CD4-positive, alpha-beta memory T cell (primary cell): Measurements from ENCODE around the gene SYNGR4. TPM values are rescaled to one million over a fixed set of nuclear protein-coding genes. Genes with fewer than 3 reads are reported as not detected.

Source experiments
- CTCF ChIA-PET: fragments of 350-600 bp; sonication (Branson Sonifier 250); formaldehyde crosslinking; loops from one replicate; lab custom pipeline; 2021; ENCODE audit warnings: inconsistent platforms; ENCODE audit not compliant: partially characterized antibody; lab: Charles Lee
- POLR2A ChIA-PET: fragments of 350-600 bp; sonication (Branson Sonifier 250); formaldehyde crosslinking; loops from one replicate; lab custom pipeline; 2021; ENCODE audit not compliant: partially characterized antibody; lab: Charles Lee
- DNase-seq, 5 donors: peaks; one replicate each; pipeline versions ENCODE4 v3.0.0 to v3.0.0-alpha.2; 2020 to 2022; ENCODE audit warnings: mixed read lengths in 1 of 5
- H3K27ac ChIP-seq: one replicate; pipeline ENCODE4 v1.7.0; 2013; ENCODE audit warnings: low read depth, low read length
- H3K27me3 ChIP-seq: 2 replicates; pipeline ENCODE4 v1.7.0; 2013; ENCODE audit warnings: mild to moderate bottlenecking, low read length, moderate library complexity; ENCODE audit not compliant: insufficient read depth
- H3K36me3 ChIP-seq: 2 replicates; pipeline ENCODE4 v1.7.0; 2013; ENCODE audit warnings: mild to moderate bottlenecking, low read length, moderate library complexity; ENCODE audit not compliant: insufficient read depth
- H3K4me1 ChIP-seq: 2 replicates; pipeline ENCODE4 v1.7.0; 2013; ENCODE audit warnings: mild to moderate bottlenecking, low read length, moderate library complexity; ENCODE audit not compliant: insufficient read depth
- H3K4me3 ChIP-seq, 2 donors: one replicate each; pipeline ENCODE4 v1.7.0; 2013; ENCODE audit warnings: low read length in 2 of 2, mild to moderate bottlenecking in 1 of 2
- H3K9me3 ChIP-seq, 2 donors: one replicate each; pipeline ENCODE4 v1.7.0; 2013; ENCODE audit warnings: low read length in 2 of 2, control low read depth in 1 of 2; ENCODE audit not compliant: control insufficient read depth in 1 of 2
- H3K27ac Mint-ChIP-seq, 7 donors: one replicate each; pipeline ENCODE4 v1.8.0; 2020 to 2021; ENCODE audit warnings: mixed read lengths in 7 of 7, mild to moderate bottlenecking in 6 of 7, inconsistent platforms in 3 of 7, moderate library complexity in 3 of 7
- H3K27me3 Mint-ChIP-seq, 2 donors: one replicate each; pipeline ENCODE4 v1.8.0; 2020 to 2021; ENCODE audit warnings: mixed read lengths in 2 of 2
- H3K36me3 Mint-ChIP-seq, 2 donors: one replicate each; pipeline ENCODE4 v1.8.0; 2020 to 2021; ENCODE audit warnings: mixed read lengths in 2 of 2, inconsistent platforms in 1 of 2, mild to moderate bottlenecking in 1 of 2
- H3K4me1 Mint-ChIP-seq, 4 donors: one replicate each; pipeline ENCODE4 v1.8.0; 2020 to 2021; ENCODE audit warnings: mixed read lengths in 4 of 4, mild to moderate bottlenecking in 1 of 4
- H3K4me3 Mint-ChIP-seq, 8 donors: one replicate each; pipeline ENCODE4 v1.8.0; 2020 to 2021; ENCODE audit warnings: mixed read lengths in 8 of 8, mild to moderate bottlenecking in 7 of 8, moderate library complexity in 6 of 8, inconsistent platforms in 3 of 8
- H3K9me3 Mint-ChIP-seq, 8 donors: one replicate each; pipeline ENCODE4 v1.8.0; 2020 to 2021; ENCODE audit warnings: mixed read lengths in 8 of 8, mild to moderate bottlenecking in 5 of 8, inconsistent platforms in 3 of 8, moderate library complexity in 1 of 8
- intact Hi-C: fragments of 100-400 bp; cut with micrococcal nuclease; formaldehyde crosslinking; loops from one replicate; pipeline ENCODE4 v1.15.1; 2023
- polyA plus RNA-seq, 2 donors: library from polyadenylated mRNA; unstranded; fragments of 300-500 nt; fragmentation: Illumina TruSeq; gene quantifications; one replicate each; pipeline ENCODE4 v1.2.3, GENCODE V29; 2021
- total RNA-seq, 2 experiments: library from RNA; stranded (reverse); gene quantifications; one replicate each; pipeline ENCODE4 v1.2.3, GENCODE V29; 2021

Gene SYNGR4
- total and polyA plus RNA-seq, 4 experiments from 2014 or later, result not detected

DNA sequence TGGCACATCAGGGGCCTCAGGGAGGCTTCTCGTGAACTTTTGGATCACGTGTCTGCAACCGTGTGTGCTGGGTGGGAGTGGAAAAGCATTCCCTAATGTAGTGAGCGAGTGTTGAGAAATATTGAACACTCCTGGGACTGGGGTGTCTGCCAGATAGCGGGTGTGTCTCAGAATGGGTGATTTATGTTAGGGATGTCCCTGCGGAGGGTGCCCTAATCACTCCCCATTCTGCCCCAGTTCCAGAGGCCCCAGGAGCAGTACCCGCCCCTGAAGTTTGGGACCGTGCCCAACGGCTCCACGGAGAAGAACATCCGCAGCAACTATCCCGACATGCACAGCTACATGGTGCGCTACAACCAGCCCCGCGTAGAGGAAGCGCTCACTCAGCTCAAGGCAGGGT lies 57.4 kb downstream of the SYNGR4 start:
- Mint-ChIP-seq H3K4me1 (peaks cover 6 to 18% (median 15%) of the 10 kb centered on the region in 4 donors), H3K27ac (no peak overlapping the region), H3K36me3 (no peaks in the 10 kb centered on the region), H3K4me3 (no peak overlapping the region), H3K27me3 (peaks cover 2% of the 10 kb centered on the region in 2 donors), H3K9me3 (no peaks in the 10 kb centered on the region)
- H3K27ac ChIP-seq, result no peak overlapping the region
- no peaks in the 10 kb centered on the region for H3K9me3 ChIP-seq
- H3K4me1 ChIP-seq, result peaks cover 4% of the 10 kb centered on the region
- intact Hi-C loops, result no loop called here
- ChIA-PET POLR2A (no interaction called here), CTCF (no interaction called here)
- no peaks in the 10 kb centered on the region for H3K27me3 ChIP-seq
- no peak for DNase-seq
- H3K4me3 ChIP-seq, result no peak overlapping the region
- H3K36me3 ChIP-seq, result no peaks in the 10 kb centered on the region

DNA sequence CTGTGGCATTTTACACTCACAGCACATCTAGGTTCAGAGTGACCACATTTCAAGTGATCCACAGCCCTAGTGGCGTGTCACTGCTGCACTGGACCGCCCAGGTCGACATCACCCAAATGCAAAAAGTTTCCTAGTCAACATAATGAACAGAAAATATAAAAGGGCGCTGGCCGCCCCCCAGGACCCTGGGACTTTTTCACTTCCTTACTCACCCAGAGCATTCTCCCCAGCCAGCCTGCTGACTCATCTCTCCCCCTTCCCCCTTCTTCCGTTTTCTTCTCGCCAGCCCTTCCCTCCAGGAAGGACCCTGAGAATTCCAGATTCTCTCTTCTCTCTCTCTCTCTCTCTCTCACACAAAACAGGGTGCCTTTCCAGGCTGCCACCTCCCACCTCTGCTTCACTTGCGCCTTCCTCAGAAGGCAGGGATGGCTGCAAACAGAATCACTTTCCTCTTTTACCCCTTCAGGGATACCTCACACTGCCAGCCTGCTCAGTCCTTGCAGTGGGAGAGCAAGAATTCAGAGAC lies 60.6 kb downstream of the SYNGR4 start:
- Histone ChIP-seq H3K27me3 (no peaks in the 10 kb centered on the region), H3K4me1 (no peaks in the 10 kb centered on the region), H3K27ac (no peak overlapping the region), H3K4me3 (no peak overlapping the region), H3K9me3 (no peaks in the 10 kb centered on the region), H3K36me3 (no peaks in the 10 kb centered on the region)
- no peak overlapping the region for H3K27ac Mint-ChIP-seq
- intact Hi-C loops, result no loop called here
- H3K4me1 Mint-ChIP-seq, result peaks cover 0 to 5% (median 3%) of the 10 kb centered on the region in 4 donors
- no peak for DNase-seq
- no peak overlapping the region for H3K4me3 Mint-ChIP-seq
- peaks cover 0 to 2% of the 10 kb centered on the region in 2 donors for H3K27me3 Mint-ChIP-seq
- no peaks in the 10 kb centered on the region for H3K36me3 Mint-ChIP-seq
- no peaks in the 10 kb centered on the region for H3K9me3 Mint-ChIP-seq
- ChIA-PET POLR2A (no interaction called here), CTCF (interaction anchor here (0.7 kb wide), 1 partner anchor 145 kb away, joined by 3 read pairs; no protein-coding TSS in a partner anchor)

Other genes starting within 250 kb of the SYNGR4 start
- 100 to 1,000 TPM; 118 to 124 TPM for gene LIG1, start 194.0 kb upstream of the SYNGR4 start, total RNA-seq
- 10 to 100 TPM; 13.4 to 30.6 TPM for gene LIG1, start 194.0 kb upstream of the SYNGR4 start, polyA plus RNA-seq
- gene ZSWIM9, start 193.7 kb upstream of the SYNGR4 start, total RNA-seq, result 10 to 100 TPM; 10.5 to 11.8 TPM
- gene ZSWIM9, start 193.7 kb upstream of the SYNGR4 start, polyA plus RNA-seq, result 1 to 10 TPM in 1 of 2 donors, under 1 TPM in 1; 0.25 to 1.6 TPM
- gene CARD8, start 108.5 kb upstream of the SYNGR4 start, total RNA-seq, result 100 to 1,000 TPM; 310 to 316 TPM
- gene CARD8, start 108.5 kb upstream of the SYNGR4 start, polyA plus RNA-seq, result 10 to 100 TPM; 74.9 to 90.5 TPM
- under 1 TPM in 1 of 2 experiments, not detected in 1; 0.36 TPM for gene ZNF114, start 94.3 kb upstream of the SYNGR4 start, total RNA-seq
- gene ZNF114, start 94.3 kb upstream of the SYNGR4 start, polyA plus RNA-seq, result not detected
- 100 to 1,000 TPM; 293 to 294 TPM for gene EMP3, start 38.8 kb upstream of the SYNGR4 start, total RNA-seq
- 1,000 to 10,000 TPM; 1,097 to 1,108 TPM for gene EMP3, start 38.8 kb upstream of the SYNGR4 start, polyA plus RNA-seq
- 10 to 100 TPM; 27.6 to 31.8 TPM for gene TMEM143, start 427 bp upstream of the SYNGR4 start, total RNA-seq
- gene TMEM143, start 427 bp upstream of the SYNGR4 start, polyA plus RNA-seq, result 1 to 10 TPM; 3.8 to 8.2 TPM
- gene KDELR1, start 27.2 kb downstream of the SYNGR4 start, total RNA-seq, result 10 to 100 TPM; 58.8 to 63.2 TPM
- 10 to 100 TPM; 17.7 to 28.8 TPM for gene KDELR1, start 27.2 kb downstream of the SYNGR4 start, polyA plus RNA-seq
- under 1 TPM; 0.14 to 0.17 TPM for gene GRIN2D, start 29.3 kb downstream of the SYNGR4 start, total RNA-seq
- gene GRIN2D, start 29.3 kb downstream of the SYNGR4 start, polyA plus RNA-seq, result not detected
- gene GRWD1, start 81.6 kb downstream of the SYNGR4 start, total RNA-seq, result 10 to 100 TPM; 36.2 to 39.0 TPM
- gene GRWD1, start 81.6 kb downstream of the SYNGR4 start, polyA plus RNA-seq, result 10 to 100 TPM; 44.4 to 52.8 TPM
- gene KCNJ14, start 91.2 kb downstream of the SYNGR4 start, total RNA-seq, result 1 to 10 TPM; 2.5 to 3.6 TPM
- under 1 TPM; 0.18 to 0.22 TPM for gene KCNJ14, start 91.2 kb downstream of the SYNGR4 start, polyA plus RNA-seq
- gene CYTH2, start 105.0 kb downstream of the SYNGR4 start, total RNA-seq, result 10 to 100 TPM; 74.9 to 89.0 TPM
- gene CYTH2, start 105.0 kb downstream of the SYNGR4 start, polyA plus RNA-seq, result 10 to 100 TPM; 30.1 to 31.3 TPM
- gene LMTK3, start 147.5 kb downstream of the SYNGR4 start, total RNA-seq, result 10 to 100 TPM; 18.5 to 20.6 TPM
- under 1 TPM in 1 of 2 donors, not detected in 1; 0.17 TPM for gene LMTK3, start 147.5 kb downstream of the SYNGR4 start, polyA plus RNA-seq
- not detected for gene SULT2B1, start 187.8 kb downstream of the SYNGR4 start, total RNA-seq
- under 1 TPM in 1 of 2 donors, not detected in 1; 0.13 TPM for gene SULT2B1, start 187.8 kb downstream of the SYNGR4 start, polyA plus RNA-seq
- gene SPACA4, start 242.4 kb downstream of the SYNGR4 start, total RNA-seq, result not detected
- gene SPACA4, start 242.4 kb downstream of the SYNGR4 start, polyA plus RNA-seq, result not detected